GM12864 (cell line): ENCODE measurements around the gene EFNA4.
A peak's percentile ranks its signal among the peaks of the same experiment; 100 is the strongest.

Experiments
- DNase-seq: peaks from one replicate; pipeline ENCODE4 v3.0.0-alpha.2; 2011; ENCODE audit warnings: low read depth
- H3K4me3 ChIP-seq: 2 replicates; pipeline ENCODE4 v1.5.1; 2011; ENCODE audit warnings: mild to moderate bottlenecking, low read depth, low read length, control low read depth
- CTCF ChIP-seq: IDR thresholded peaks from 2 replicates; pipeline ENCODE4 v1.5.1; 2011; ENCODE audit warnings: low read depth, mild to moderate bottlenecking, moderate library complexity, low read length, control low read depth, inconsistent platforms; ENCODE audit errors: missing control alignments

The EFNA4 gene

GRCh38 chr1:155048449-155049334, 14.8 kb upstream of the EFNA4 start:
- no peak for TF ChIP-seq CTCF
- no peak overlapping the region for H3K4me3 ChIP-seq
- DNase-seq, result no peak

- no peak for TF ChIP-seq CTCF
- no peak for DNase-seq
- H3K4me3 ChIP-seq, result peak overlapping the region; percentile 63
Observed at GRCh38 chr1:155049651-155050559, 13.6 kb upstream of the EFNA4 start.

GRCh38 chr1:155050560-155051341, 12.8 kb upstream of the EFNA4 start, which contains the start of gene ADAM15:
Gene ADAM15, plus strand, starts transcription at chr1:155051316. Its CDS starts 71 bp downstream, at chr1:155051387.
- DNase-seq, result no peak
- TF ChIP-seq CTCF, result peak; percentile 96
- peak within 1 kb of the TSS; percentile 63 for H3K4me3 ChIP-seq

- H3K4me3 ChIP-seq, result peak overlapping the region; percentile 63
- DNase-seq, result no peak
- TF ChIP-seq CTCF, result no peak
Observed at GRCh38 chr1:155051342-155051776, 12.2 kb upstream of the EFNA4 start.

GRCh38 chr1:155051777-155052398, 11.7 kb upstream of the EFNA4 start:
- no peak for DNase-seq
- peak overlapping the region; percentile 63 for H3K4me3 ChIP-seq
- no peak for TF ChIP-seq CTCF
